AG20443 (cell line): ENCODE measurements around the gene OR51M1.
A peak's percentile ranks its signal among the peaks of the same experiment; 100 is the strongest.
"Not testable (repeated sequence)": the region's sequence is repeated elsewhere in the genome, so short reads cannot be mapped to it uniquely, and the experiment has no call there.

Experiments used
- DNase-seq: peaks from one replicate; pipeline ENCODE4 v3.0.0; 2012; ENCODE audit warnings: low spot score, mixed read lengths

OR51M1 gene

GRCh38 chr11:5383576-5383975, at the start of gene OR51M1:
OR51M1 (plus strand) TSS chr11:5383812; CDS start chr11:5389399, 5,587 bp downstream.
- no peak for DNase-seq

GRCh38 chr11:5335170-5335569, 48.4 kb upstream of the OR51M1 start:
- no peak for DNase-seq

- DNase-seq: peak; percentile 14
Measured at GRCh38 chr11:5336331-5336730, 47.3 kb upstream of the OR51M1 start.

- not testable (repeated sequence) for DNase-seq
Measured at GRCh38 chr11:5337253-5337652, 46.4 kb upstream of the OR51M1 start.

GRCh38 chr11:5339771-5340322, 43.8 kb upstream of the OR51M1 start:
- DNase-seq: no peak

GRCh38 chr11:5343474-5344335, 39.9 kb upstream of the OR51M1 start, which contains the start of gene OR51B5:
OR51B5 (minus strand) TSS chr11:5343524; CDS start chr11:5343524, 0 bp downstream.
- DNase-seq: no peak

GRCh38 chr11:5345831-5346230, 37.8 kb upstream of the OR51M1 start:
- no peak for DNase-seq

GRCh38 chr11:5348551-5349194, 34.9 kb upstream of the OR51M1 start:
- DNase-seq: no peak

GRCh38 chr11:5349550-5349949, 34.1 kb upstream of the OR51M1 start:
- DNase-seq: no peak

- DNase-seq: no peak
Measured at GRCh38 chr11:5351208-5351607, 32.4 kb upstream of the OR51M1 start, which contains the start of gene OR51B6. OR51B6 (plus strand) TSS chr11:5351508; CDS start chr11:5351508, 0 bp downstream.

GRCh38 chr11:5356031-5356430, 27.6 kb upstream of the OR51M1 start:
- DNase-seq: not testable (repeated sequence)

GRCh38 chr11:5362017-5362625, 21.5 kb upstream of the OR51M1 start:
- DNase-seq: no peak

- DNase-seq: no peak
Measured at GRCh38 chr11:5363679-5364078, 19.9 kb upstream of the OR51M1 start.

GRCh38 chr11:5364214-5364613, 19.4 kb upstream of the OR51M1 start:
- DNase-seq: peak; percentile 69

- not testable (repeated sequence) for DNase-seq
Measured at GRCh38 chr11:5366365-5366764, 17.2 kb upstream of the OR51M1 start.

GRCh38 chr11:5366856-5367255, 16.8 kb upstream of the OR51M1 start:
- peak; percentile 15 for DNase-seq

- peak; percentile 11 for DNase-seq
Measured at GRCh38 chr11:5367448-5368074, 16.1 kb upstream of the OR51M1 start.

GRCh38 chr11:5368502-5369043, 15.0 kb upstream of the OR51M1 start:
- no peak for DNase-seq

- peak; percentile 24 for DNase-seq
Measured at GRCh38 chr11:5369789-5370188, 13.8 kb upstream of the OR51M1 start.

GRCh38 chr11:5380740-5381342, 2.8 kb upstream of the OR51M1 start:
- DNase-seq: peak; percentile 80

- DNase-seq: no peak
Measured at GRCh38 chr11:5384335-5384734, 723 bp downstream of the OR51M1 start.
